WTC11 (cell line): ENCODE data around the gene POU3F2.

ENCODE experiments used
- NFYB ChIP-seq: sonication (generic); formaldehyde crosslinking; conservative IDR thresholded peaks from 2 replicates; pipeline ENCODE4 v1.8.0; 2022; ENCODE audit warnings: low read depth, missing genetic modification reagents
- NR2C2 ChIP-seq: sonication (generic); formaldehyde crosslinking; IDR thresholded peaks from 2 replicates; pipeline ENCODE4 v1.8.0; 2022; ENCODE audit warnings: mild to moderate bottlenecking, missing genetic modification reagents
- ZNF232 ChIP-seq: sonication (generic); formaldehyde crosslinking; IDR thresholded peaks from 2 replicates; pipeline ENCODE4 v1.8.0; 2022; ENCODE audit warnings: mild to moderate bottlenecking, missing genetic modification reagents
- ZNF263 ChIP-seq: sonication (generic); formaldehyde crosslinking; IDR thresholded peaks from 2 replicates; pipeline ENCODE4 v1.8.1; 2022; ENCODE audit warnings: low read depth, mild to moderate bottlenecking, moderate library complexity, missing genetic modification reagents
- TF ChIP-seq, protein P1 (sequence below): fragments of 200-600 bp; IDR thresholded peaks from 2 replicates; pipeline ENCODE4 v1.8.0; 2022; ENCODE audit warnings: antibody characterized with exemption
- TF ChIP-seq, protein P2 (sequence below): fragments of 250-450 bp; sonication (Bioruptor Pico); conservative IDR thresholded peaks from 2 replicates; pipeline ENCODE4 v1.9.0; 2021; ENCODE audit warnings: mild to moderate bottlenecking
- TF ChIP-seq, protein P3 (sequence below): sonication (generic); formaldehyde crosslinking; IDR thresholded peaks from 2 replicates; pipeline ENCODE4 v1.8.0; 2022; ENCODE audit warnings: mild to moderate bottlenecking, missing genetic modification reagents
- TF ChIP-seq, protein P4 (sequence below): fragments of 250-450 bp; sonication (Bioruptor Pico); IDR thresholded peaks from 2 replicates; pipeline ENCODE4 v2.1.2; 2022; ENCODE audit warnings: mild to moderate bottlenecking, moderate library complexity
- TF ChIP-seq, protein P5 (sequence below): sonication (generic); formaldehyde crosslinking; IDR thresholded peaks from 2 replicates; pipeline ENCODE4 v1.8.1; 2023; ENCODE audit warnings: mild to moderate bottlenecking, moderate library complexity, missing genetic modification reagents
- TF ChIP-seq, protein P6 (sequence below): sonication (generic); formaldehyde crosslinking; IDR thresholded peaks from 2 replicates; pipeline ENCODE4 v1.8.1; 2022; ENCODE audit warnings: low read depth, missing genetic modification reagents, borderline replicate concordance

DNA sequence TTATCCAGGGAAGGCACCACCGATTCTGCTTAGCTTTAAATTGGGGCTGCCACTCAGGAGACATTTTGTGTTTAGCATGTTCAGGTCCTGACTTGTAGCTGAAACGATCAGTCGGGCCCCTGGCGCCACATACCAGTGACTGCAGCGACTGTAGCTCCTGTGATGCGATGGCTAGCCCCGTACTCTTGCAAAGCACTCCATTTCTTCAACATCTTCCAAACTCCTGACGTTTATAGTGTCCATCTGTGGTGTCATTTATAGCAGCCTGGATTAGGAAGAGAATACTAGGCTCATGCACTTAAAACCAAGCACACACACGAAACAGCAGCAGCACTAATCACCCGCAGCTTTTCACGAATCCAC lies 13.0 kb downstream of the POU3F2 start:
- TF ChIP-seq, protein P1, sequence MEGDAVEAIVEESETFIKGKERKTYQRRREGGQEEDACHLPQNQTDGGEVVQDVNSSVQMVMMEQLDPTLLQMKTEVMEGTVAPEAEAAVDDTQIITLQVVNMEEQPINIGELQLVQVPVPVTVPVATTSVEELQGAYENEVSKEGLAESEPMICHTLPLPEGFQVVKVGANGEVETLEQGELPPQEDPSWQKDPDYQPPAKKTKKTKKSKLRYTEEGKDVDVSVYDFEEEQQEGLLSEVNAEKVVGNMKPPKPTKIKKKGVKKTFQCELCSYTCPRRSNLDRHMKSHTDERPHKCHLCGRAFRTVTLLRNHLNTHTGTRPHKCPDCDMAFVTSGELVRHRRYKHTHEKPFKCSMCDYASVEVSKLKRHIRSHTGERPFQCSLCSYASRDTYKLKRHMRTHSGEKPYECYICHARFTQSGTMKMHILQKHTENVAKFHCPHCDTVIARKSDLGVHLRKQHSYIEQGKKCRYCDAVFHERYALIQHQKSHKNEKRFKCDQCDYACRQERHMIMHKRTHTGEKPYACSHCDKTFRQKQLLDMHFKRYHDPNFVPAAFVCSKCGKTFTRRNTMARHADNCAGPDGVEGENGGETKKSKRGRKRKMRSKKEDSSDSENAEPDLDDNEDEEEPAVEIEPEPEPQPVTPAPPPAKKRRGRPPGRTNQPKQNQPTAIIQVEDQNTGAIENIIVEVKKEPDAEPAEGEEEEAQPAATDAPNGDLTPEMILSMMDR: no peak
- TF ChIP-seq NR2C2 (CRISPR knock-in tag) (no peak), ZNF263 (CRISPR knock-in tag) (no peak), ZNF232 (no peak), NFYB (CRISPR knock-in tag) (no peak)
- TF ChIP-seq, protein P2, sequence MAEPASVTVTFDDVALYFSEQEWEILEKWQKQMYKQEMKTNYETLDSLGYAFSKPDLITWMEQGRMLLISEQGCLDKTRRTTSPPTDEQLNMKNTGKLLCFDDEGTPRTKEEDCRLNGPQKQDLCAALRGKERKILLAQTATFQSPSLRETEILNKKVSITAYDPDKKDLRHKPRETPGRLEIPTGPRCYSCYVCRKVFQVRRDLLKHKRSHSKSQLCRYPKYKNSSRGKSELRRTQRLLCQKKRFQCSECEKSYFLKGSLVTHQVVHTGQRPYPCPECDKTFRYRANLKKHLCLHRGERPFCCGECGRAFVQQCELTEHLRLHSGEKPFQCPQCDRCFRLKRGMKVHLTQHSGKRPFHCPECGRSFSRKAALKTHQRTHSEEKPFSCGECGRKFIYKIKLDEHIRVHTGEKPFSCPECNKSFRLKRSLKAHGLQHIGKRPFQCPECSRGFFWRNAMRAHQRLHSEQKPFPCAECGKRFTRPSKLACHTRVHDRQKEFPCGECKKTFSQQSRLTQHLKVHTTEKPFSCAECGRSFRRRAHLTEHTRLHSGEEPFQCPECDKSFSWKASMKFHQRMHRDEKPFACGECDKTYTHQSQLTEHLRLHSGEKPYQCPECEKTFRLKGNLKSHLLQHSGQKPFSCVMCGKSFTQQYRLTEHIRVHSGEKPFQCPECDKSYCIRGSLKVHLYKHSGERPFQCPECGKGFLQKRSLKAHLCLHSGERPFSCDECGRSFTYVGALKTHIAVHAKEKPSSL (CRISPR knock-in tag): no peak
- TF ChIP-seq, protein P3, sequence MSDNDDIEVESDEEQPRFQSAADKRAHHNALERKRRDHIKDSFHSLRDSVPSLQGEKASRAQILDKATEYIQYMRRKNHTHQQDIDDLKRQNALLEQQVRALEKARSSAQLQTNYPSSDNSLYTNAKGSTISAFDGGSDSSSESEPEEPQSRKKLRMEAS (CRISPR knock-in tag): no peak
- TF ChIP-seq, protein P4, sequence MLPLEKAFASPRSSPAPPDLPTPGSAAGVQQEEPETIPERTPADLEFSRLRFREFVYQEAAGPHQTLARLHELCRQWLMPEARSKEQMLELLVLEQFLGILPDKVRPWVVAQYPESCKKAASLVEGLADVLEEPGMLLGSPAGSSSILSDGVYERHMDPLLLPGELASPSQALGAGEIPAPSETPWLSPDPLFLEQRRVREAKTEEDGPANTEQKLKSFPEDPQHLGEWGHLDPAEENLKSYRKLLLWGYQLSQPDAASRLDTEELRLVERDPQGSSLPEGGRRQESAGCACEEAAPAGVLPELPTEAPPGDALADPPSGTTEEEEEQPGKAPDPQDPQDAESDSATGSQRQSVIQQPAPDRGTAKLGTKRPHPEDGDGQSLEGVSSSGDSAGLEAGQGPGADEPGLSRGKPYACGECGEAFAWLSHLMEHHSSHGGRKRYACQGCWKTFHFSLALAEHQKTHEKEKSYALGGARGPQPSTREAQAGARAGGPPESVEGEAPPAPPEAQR: no peak
- TF ChIP-seq, protein P5, sequence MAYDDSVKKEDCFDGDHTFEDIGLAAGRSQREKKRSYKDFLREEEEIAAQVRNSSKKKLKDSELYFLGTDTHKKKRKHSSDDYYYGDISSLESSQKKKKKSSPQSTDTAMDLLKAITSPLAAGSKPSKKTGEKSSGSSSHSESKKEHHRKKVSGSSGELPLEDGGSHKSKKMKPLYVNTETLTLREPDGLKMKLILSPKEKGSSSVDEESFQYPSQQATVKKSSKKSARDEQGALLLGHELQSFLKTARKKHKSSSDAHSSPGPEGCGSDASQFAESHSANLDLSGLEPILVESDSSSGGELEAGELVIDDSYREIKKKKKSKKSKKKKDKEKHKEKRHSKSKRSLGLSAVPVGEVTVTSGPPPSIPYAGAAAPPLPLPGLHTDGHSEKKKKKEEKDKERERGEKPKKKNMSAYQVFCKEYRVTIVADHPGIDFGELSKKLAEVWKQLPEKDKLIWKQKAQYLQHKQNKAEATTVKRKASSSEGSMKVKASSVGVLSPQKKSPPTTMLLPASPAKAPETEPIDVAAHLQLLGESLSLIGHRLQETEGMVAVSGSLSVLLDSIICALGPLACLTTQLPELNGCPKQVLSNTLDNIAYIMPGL (CRISPR knock-in tag): no peak
- TF ChIP-seq, protein P6, sequence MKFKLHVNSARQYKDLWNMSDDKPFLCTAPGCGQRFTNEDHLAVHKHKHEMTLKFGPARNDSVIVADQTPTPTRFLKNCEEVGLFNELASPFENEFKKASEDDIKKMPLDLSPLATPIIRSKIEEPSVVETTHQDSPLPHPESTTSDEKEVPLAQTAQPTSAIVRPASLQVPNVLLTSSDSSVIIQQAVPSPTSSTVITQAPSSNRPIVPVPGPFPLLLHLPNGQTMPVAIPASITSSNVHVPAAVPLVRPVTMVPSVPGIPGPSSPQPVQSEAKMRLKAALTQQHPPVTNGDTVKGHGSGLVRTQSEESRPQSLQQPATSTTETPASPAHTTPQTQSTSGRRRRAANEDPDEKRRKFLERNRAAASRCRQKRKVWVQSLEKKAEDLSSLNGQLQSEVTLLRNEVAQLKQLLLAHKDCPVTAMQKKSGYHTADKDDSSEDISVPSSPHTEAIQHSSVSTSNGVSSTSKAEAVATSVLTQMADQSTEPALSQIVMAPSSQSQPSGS (CRISPR knock-in tag): no peak
